SK-N-MC (cell line): ENCODE data around the gene SMARCA4.

Experiments used
- EZH2 ChIP-seq: fragments of 200-600 bp; sonication (generic); IDR thresholded peaks from one replicate; pipeline ENCODE4 v1.6.1; 2017; ENCODE audit warnings: antibody characterized with exemption
- POLR2AphosphoS5 ChIP-seq: IDR thresholded peaks from 2 replicates; pipeline ENCODE4 v1.6.1; 2012; ENCODE audit warnings: mild to moderate bottlenecking, low read depth, low read length, borderline replicate concordance

GRCh38 chr19:10923260-10924112 lies 37.3 kb upstream of the SMARCA4 start:
- no peak for TF ChIP-seq EZH2
- no peak for TF ChIP-seq POLR2AphosphoS5
